DMS 273 (cell line): ENCODE data around the gene CLIP2.
"Not testable (repeated sequence)": the region's sequence is repeated elsewhere in the genome, so short reads cannot be mapped to it uniquely, and the experiment has no call there.

Experiments used
- DNase-seq: peaks from one replicate; lab custom pipeline; 2025; ENCODE audit not compliant: unreplicated experiment; lab: John Stamatoyannopoulos, UW

Gene CLIP2

GRCh38 chr7:74289018-74289658 lies at the start of gene CLIP2:
TSS of gene CLIP2 (plus strand) at chr7:74289407. CDS start at chr7:74317547, 28,140 bp downstream.
- DNase-seq = peak; percentile 95

GRCh38 chr7:74240482-74240881 lies 48.7 kb upstream of the CLIP2 start:
- DNase-seq = no peak

GRCh38 chr7:74242122-74242443 lies 47.1 kb upstream of the CLIP2 start:
- DNase-seq = no peak

GRCh38 chr7:74246497-74246896 lies 42.7 kb upstream of the CLIP2 start:
- DNase-seq = no peak

GRCh38 chr7:74248156-74248555 lies 41.1 kb upstream of the CLIP2 start:
- no peak for DNase-seq

GRCh38 chr7:74249058-74249457 lies 40.1 kb upstream of the CLIP2 start:
- not testable (repeated sequence) for DNase-seq

GRCh38 chr7:74252893-74253292 lies 36.3 kb upstream of the CLIP2 start:
- DNase-seq = no peak

- peak; percentile 45 for DNase-seq
These were observed 35.9 kb upstream of the CLIP2 start for GRCh38 chr7:74253331-74253730.

- peak; percentile 68 for DNase-seq
These were observed 35.4 kb upstream of the CLIP2 start for GRCh38 chr7:74253835-74254128.

GRCh38 chr7:74254129-74254857 lies 34.9 kb upstream of the CLIP2 start, which contains the start of gene RFC2:
TSS of gene RFC2 (minus strand) at chr7:74254399. CDS start at chr7:74254383, 16 bp downstream.
- DNase-seq = peak; percentile 99

GRCh38 chr7:74254858-74255379 lies 34.3 kb upstream of the CLIP2 start:
- no peak for DNase-seq

GRCh38 chr7:74255461-74255860 lies 33.7 kb upstream of the CLIP2 start:
- not testable (repeated sequence) for DNase-seq

- no peak for DNase-seq
These were observed 32.5 kb upstream of the CLIP2 start for GRCh38 chr7:74256491-74257408.

- no peak for DNase-seq
These were observed 30.6 kb upstream of the CLIP2 start for GRCh38 chr7:74258639-74259038.

GRCh38 chr7:74262639-74263398 lies 26.4 kb upstream of the CLIP2 start:
- no peak for DNase-seq

GRCh38 chr7:74263399-74264120 lies 25.6 kb upstream of the CLIP2 start:
- DNase-seq = no peak

- no peak for DNase-seq
These were observed 22.8 kb upstream of the CLIP2 start for GRCh38 chr7:74266191-74266963.

- no peak for DNase-seq
These were observed 21.2 kb upstream of the CLIP2 start for GRCh38 chr7:74267756-74268565.
